ENCODE measurements around the gene SLC38A7. TPM values are rescaled to one million over a fixed set of nuclear protein-coding genes. Genes with fewer than 3 reads are reported as not detected.
"Not testable (repeated sequence)": the region's sequence is repeated elsewhere in the genome, so short reads cannot be mapped to it uniquely, and the experiment has no call there.

Gene SLC38A7
- total RNA-seq, 2 experiments from 2014 or later, result 5.3 to 5.6 TPM

- no peak overlapping the region for H3K27ac Mint-ChIP-seq
- H3K27ac ChIP-seq (ENCODE audit: low read depth in 1 of 2, low read length in 2 of 2), result no peak overlapping the region
- no peak for TF ChIP-seq CTCF (IDR thresholded peaks at IDR 0.05)
- H3K36me3 ChIP-seq (ENCODE audit: insufficient read depth, low read length), result peaks cover 3% of the 10 kb centered on the region
- CTCF ChIA-PET, result no interaction called here
- H3K27me3 Mint-ChIP-seq, result peaks cover 4% of the 10 kb centered on the region
- no peaks in the 10 kb centered on the region for H3K4me1 Mint-ChIP-seq (ENCODE audit: low read depth)
- H3K4me3 ChIP-seq (ENCODE audit: low read length), result no peak overlapping the region
- peaks cover 16% of the 10 kb centered on the region for H3K36me3 Mint-ChIP-seq (ENCODE audit: low read depth)
- no peaks in the 10 kb centered on the region for H3K4me1 ChIP-seq (ENCODE audit: insufficient read depth, low read length)
- H3K4me3 Mint-ChIP-seq, result no peak overlapping the region
- POLR2A ChIA-PET, result no interaction called here
- H3K9me3 Mint-ChIP-seq, result no peaks in the 10 kb centered on the region
- no peak for ATAC-seq (ENCODE audit: poor library complexity)
- intact Hi-C loops (cut with DNase I, micrococcal nuclease), result no loop called here
- no peaks in the 10 kb centered on the region for H3K27me3 ChIP-seq (ENCODE audit: control insufficient read depth in 1 of 2, insufficient read depth in 2 of 2, low read length in 2 of 2)
- no peak for DNase-seq
- no peaks in the 10 kb centered on the region for H3K9me3 ChIP-seq (ENCODE audit: control insufficient read depth in 1 of 2, insufficient read depth in 1 of 2, low read length in 2 of 2)
Observed at GRCh38 chr16:58665200-58665599, 19.4 kb downstream of the SLC38A7 start.

GRCh38 chr16:58661199-58661830 lies 23.3 kb downstream of the SLC38A7 start:
- no peaks in the 10 kb centered on the region for H3K4me1 Mint-ChIP-seq (ENCODE audit: low read depth)
- CTCF ChIA-PET, result interaction anchor here (0.9 kb wide), 1 partner anchor 95 kb away, joined by 5 read pairs; no protein-coding TSS in a partner anchor
- no peaks in the 10 kb centered on the region for H3K36me3 Mint-ChIP-seq (ENCODE audit: low read depth)
- Histone ChIP-seq H3K4me3 (ENCODE audit: low read length) (no peak overlapping the region), H3K36me3 (ENCODE audit: insufficient read depth, low read length) (no peaks in the 10 kb centered on the region), H3K4me1 (ENCODE audit: insufficient read depth, low read length) (no peaks in the 10 kb centered on the region), H3K9me3 (ENCODE audit: control insufficient read depth in 1 of 2, insufficient read depth in 1 of 2, low read length in 2 of 2) (no peaks in the 10 kb centered on the region), H3K27me3 (ENCODE audit: control insufficient read depth in 1 of 2, insufficient read depth in 2 of 2, low read length in 2 of 2) (no peaks in the 10 kb centered on the region), H3K27ac (ENCODE audit: low read depth in 1 of 2, low read length in 2 of 2) (no peak overlapping the region)
- POLR2A ChIA-PET, result no interaction called here
- intact Hi-C loops (cut with DNase I, micrococcal nuclease), result loop anchor here in 1 of 2 experiments (2.0 to 5.0 kb wide), 2 partner anchors 149 to 325 kb away; no protein-coding TSS in a partner anchor
- no peaks in the 10 kb centered on the region for H3K9me3 Mint-ChIP-seq
- TF ChIP-seq CTCF (IDR thresholded peaks at IDR 0.05), result peak; percentile 15
- no peak overlapping the region for H3K27ac Mint-ChIP-seq
- peak in 3 of 14 experiments; percentile 25 to 64 (median 52) for DNase-seq
- H3K27me3 Mint-ChIP-seq, result peaks cover 4% of the 10 kb centered on the region
- no peak overlapping the region for H3K4me3 Mint-ChIP-seq
- no peak for ATAC-seq (ENCODE audit: poor library complexity)

- H3K27me3 Mint-ChIP-seq; DNase-seq; H3K27me3 ChIP-seq (ENCODE audit: control insufficient read depth in 1 of 2, insufficient read depth in 2 of 2, low read length in 2 of 2); H3K4me3 ChIP-seq (ENCODE audit: low read length); H3K36me3 ChIP-seq (ENCODE audit: insufficient read depth, low read length); H3K27ac Mint-ChIP-seq; POLR2A ChIA-PET; H3K4me3 Mint-ChIP-seq; H3K4me1 ChIP-seq (ENCODE audit: insufficient read depth, low read length); H3K9me3 ChIP-seq (ENCODE audit: control insufficient read depth in 1 of 2, insufficient read depth in 1 of 2, low read length in 2 of 2); H3K9me3 Mint-ChIP-seq; H3K27ac ChIP-seq (ENCODE audit: low read depth in 1 of 2, low read length in 2 of 2); ATAC-seq (ENCODE audit: poor library complexity); H3K36me3 Mint-ChIP-seq (ENCODE audit: low read depth); H3K4me1 Mint-ChIP-seq (ENCODE audit: low read depth); CTCF ChIA-PET: not testable (repeated sequence)
- intact Hi-C loops (cut with DNase I, micrococcal nuclease), result loop anchor here in 1 of 2 experiments (2.0 to 5.0 kb wide), 2 partner anchors 148 to 323 kb away; no protein-coding TSS in a partner anchor
Observed at GRCh38 chr16:58659911-58660310, 24.7 kb downstream of the SLC38A7 start.

GRCh38 chr16:58658796-58659211 lies 25.8 kb downstream of the SLC38A7 start:
- no peak overlapping the region for H3K4me3 ChIP-seq (ENCODE audit: low read length)
- DNase-seq (no peak), ATAC-seq (ENCODE audit: poor library complexity) (no peak)
- no peaks in the 10 kb centered on the region for H3K9me3 ChIP-seq (ENCODE audit: control insufficient read depth in 1 of 2, insufficient read depth in 1 of 2, low read length in 2 of 2)
- peaks cover 4% of the 10 kb centered on the region for H3K27me3 Mint-ChIP-seq
- ChIA-PET CTCF (no interaction called here), POLR2A (no interaction called here)
- no peaks in the 10 kb centered on the region for H3K36me3 Mint-ChIP-seq (ENCODE audit: low read depth)
- intact Hi-C loops (cut with DNase I, micrococcal nuclease), result no loop called here
- H3K27ac Mint-ChIP-seq, result no peak overlapping the region
- no peaks in the 10 kb centered on the region for H3K4me1 Mint-ChIP-seq (ENCODE audit: low read depth)
- H3K27ac ChIP-seq (ENCODE audit: low read depth in 1 of 2, low read length in 2 of 2), result no peak overlapping the region
- no peaks in the 10 kb centered on the region for H3K9me3 Mint-ChIP-seq
- no peaks in the 10 kb centered on the region for H3K4me1 ChIP-seq (ENCODE audit: insufficient read depth, low read length)
- H3K36me3 ChIP-seq (ENCODE audit: insufficient read depth, low read length), result no peaks in the 10 kb centered on the region
- H3K4me3 Mint-ChIP-seq, result no peak overlapping the region
- H3K27me3 ChIP-seq (ENCODE audit: control insufficient read depth in 1 of 2, insufficient read depth in 2 of 2, low read length in 2 of 2), result no peaks in the 10 kb centered on the region
- TF ChIP-seq CTCF (IDR thresholded peaks at IDR 0.05), result no peak
